Mesenchymal stem cell (in vitro differentiated cells and primary cell): ENCODE data around the gene MIAT.
A peak's percentile ranks its signal among the peaks of the same experiment; 100 is the strongest.

Experiments
- DNase-seq: peaks from one replicate; pipeline ENCODE4 v3.0.0-alpha.2; 2013
- H2AFZ ChIP-seq: one replicate; pipeline ENCODE4 v1.6.1; 2013; ENCODE audit warnings: low read depth, mild to moderate bottlenecking, control low read depth, inconsistent platforms, low read length, moderate library complexity
- H2AK5ac ChIP-seq: 2 replicates; pipeline ENCODE4 v1.6.1; 2013; ENCODE audit warnings: low read length, moderate library complexity, mild to moderate bottlenecking, inconsistent platforms; ENCODE audit not compliant: severe bottlenecking
- H2BK120ac ChIP-seq: one replicate; pipeline ENCODE4 v1.6.1; 2013; ENCODE audit warnings: low read depth, mild to moderate bottlenecking, inconsistent platforms, low read length, moderate library complexity
- H2BK12ac ChIP-seq, 2 experiments: one replicate each; pipeline ENCODE4 v1.6.1; 2013; ENCODE audit warnings: inconsistent platforms in 2 of 2, low read length in 2 of 2, mild to moderate bottlenecking in 2 of 2, moderate library complexity in 2 of 2, control low read depth in 1 of 2
- H2BK15ac ChIP-seq: one replicate; pipeline ENCODE4 v1.6.1; 2013; ENCODE audit warnings: mild to moderate bottlenecking, low read depth, inconsistent platforms; ENCODE audit not compliant: poor library complexity, severe bottlenecking
- H2BK5ac ChIP-seq: 2 replicates; pipeline ENCODE4 v1.6.1; 2013; ENCODE audit warnings: low read depth, mild to moderate bottlenecking, low read length, control low read depth, inconsistent platforms; ENCODE audit not compliant: poor library complexity, severe bottlenecking
- H3K14ac ChIP-seq, 2 experiments: one replicate each; pipeline ENCODE4 v1.6.1; 2013; ENCODE audit warnings: inconsistent platforms in 2 of 2, low read length in 2 of 2, control low read depth in 1 of 2, mild to moderate bottlenecking in 1 of 2, moderate library complexity in 1 of 2
- H3K18ac ChIP-seq, 2 experiments: one replicate each; pipeline ENCODE4 v1.6.1; 2013; ENCODE audit warnings: inconsistent platforms in 2 of 2, low read length in 2 of 2, control low read depth in 1 of 2, low read depth in 1 of 2, mild to moderate bottlenecking in 1 of 2
- H3K23ac ChIP-seq, 2 experiments: one replicate each; pipeline ENCODE4 v1.6.1; 2013; ENCODE audit warnings: inconsistent platforms in 2 of 2, low read length in 2 of 2, mild to moderate bottlenecking in 2 of 2, moderate library complexity in 2 of 2, control low read depth in 1 of 2
- H3K27ac ChIP-seq: 2 replicates; pipeline ENCODE4 v1.5.1; 2013; ENCODE audit warnings: mild to moderate bottlenecking, moderate library complexity, low read length, control low read depth, inconsistent platforms; ENCODE audit not compliant: poor library complexity, severe bottlenecking
- H3K27me3 ChIP-seq, 2 experiments: 2 replicates each; pipeline versions ENCODE4 v1.6.1 to v1.7.0; 2013; ENCODE audit warnings: low read length in 2 of 2, mild to moderate bottlenecking in 2 of 2, moderate library complexity in 2 of 2, control low read depth in 1 of 2, inconsistent platforms in 1 of 2; ENCODE audit not compliant: control insufficient read depth in 1 of 2, insufficient read depth in 1 of 2
- H3K36me3 ChIP-seq, 2 experiments: 2 replicates each; pipeline versions ENCODE4 v1.6.1 to v1.7.0; 2013; ENCODE audit warnings: low read length in 2 of 2, control low read depth in 1 of 2, inconsistent platforms in 1 of 2, low read depth in 1 of 2, mild to moderate bottlenecking in 1 of 2; ENCODE audit not compliant: insufficient read depth in 2 of 2, control insufficient read depth in 1 of 2
- H3K4ac ChIP-seq, 2 experiments: one replicate each; pipeline ENCODE4 v1.6.1; 2013; ENCODE audit warnings: inconsistent platforms in 2 of 2, low read length in 2 of 2, mild to moderate bottlenecking in 2 of 2, moderate library complexity in 2 of 2, control low read depth in 1 of 2, low read depth in 1 of 2
- H3K4me1 ChIP-seq: 2 replicates; pipeline ENCODE4 v1.6.1; 2013; ENCODE audit warnings: low read depth, low read length, control low read depth; ENCODE audit not compliant: control insufficient read depth, insufficient read depth
- H3K4me2 ChIP-seq: 2 replicates; pipeline ENCODE4 v1.6.1; 2013; ENCODE audit warnings: low read length, mild to moderate bottlenecking, inconsistent platforms; ENCODE audit not compliant: poor library complexity, severe bottlenecking
- H3K4me3 ChIP-seq, 2 experiments: 2 replicates each; pipeline versions ENCODE4 v1.5.1 to v1.7.0; 2013; ENCODE audit warnings: low read length in 2 of 2, mild to moderate bottlenecking in 2 of 2, control low read depth in 1 of 2, low read depth in 1 of 2; ENCODE audit not compliant: insufficient read depth in 1 of 2
- H3K79me1 ChIP-seq: replicated peaks from 2 replicates; pipeline ENCODE4 v1.6.1; 2013; ENCODE audit warnings: mild to moderate bottlenecking, control low read depth, low read length, inconsistent platforms; ENCODE audit not compliant: poor library complexity, severe bottlenecking
- H3K9ac ChIP-seq: 2 replicates; pipeline ENCODE4 v1.7.0; 2013; ENCODE audit warnings: mild to moderate bottlenecking, low read length, moderate library complexity
- H3K9me3 ChIP-seq: 2 replicates; pipeline ENCODE4 v1.7.0; 2013; ENCODE audit warnings: mild to moderate bottlenecking, low read length; ENCODE audit not compliant: control insufficient read depth
- H4K8ac ChIP-seq: one replicate; pipeline ENCODE4 v1.6.1; 2013; ENCODE audit warnings: inconsistent platforms, mild to moderate bottlenecking, low read length, moderate library complexity
- H4K91ac ChIP-seq: one replicate; pipeline ENCODE4 v1.6.1; 2013; ENCODE audit warnings: mild to moderate bottlenecking, low read length, inconsistent platforms
- WGBS: methylation state at CpG from one replicate; pipeline ENCODE4 v1.1.7; 2013; ENCODE audit warnings: mixed read lengths; 5-methylcytosine and 5-hydroxymethylcytosine counted together

Gene MIAT

DNA sequence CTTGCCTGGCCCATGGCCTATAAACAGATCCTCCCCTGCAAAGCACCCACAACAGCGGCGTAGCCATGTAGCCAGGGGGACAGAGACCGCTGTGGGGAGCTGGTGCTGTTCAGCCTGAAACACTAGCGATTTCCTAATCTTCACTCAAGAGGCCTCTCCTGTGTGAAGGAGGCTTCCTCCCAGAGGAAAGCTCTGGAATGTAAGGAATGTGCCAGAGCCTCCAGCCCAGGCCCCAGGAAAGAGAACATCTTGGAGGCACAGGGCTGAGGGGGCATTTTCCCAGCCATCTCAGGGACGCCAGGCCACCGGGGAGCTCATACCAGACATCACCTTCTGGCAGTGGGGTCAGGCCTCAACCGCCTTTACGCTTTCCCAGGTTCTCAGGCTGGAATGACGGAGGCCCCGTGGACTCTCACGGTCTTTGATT, 24.0 kb downstream of the MIAT start:
- H3K9me3 ChIP-seq = peaks cover 5% of the 10 kb centered on the region
- H3K36me3 ChIP-seq = peaks cover 3 to 21% of the 10 kb centered on the region in 2 experiments
- H3K4me2 ChIP-seq = no peak overlapping the region
- H3K27me3 ChIP-seq = no peaks in the 10 kb centered on the region
- peak overlapping the region; percentile 60 for H4K91ac ChIP-seq
- H3K9ac ChIP-seq = no peak overlapping the region
- peak; percentile 87 for DNase-seq
- peaks cover 24% of the 10 kb centered on the region for H3K79me1 ChIP-seq
- no peak overlapping the region for H3K14ac ChIP-seq
- no peak overlapping the region for H3K23ac ChIP-seq
- peak overlapping the region; percentile 1 to 60 for H2BK12ac ChIP-seq
- H2AK5ac ChIP-seq = peak overlapping the region; percentile 32
- H2BK120ac ChIP-seq = peak overlapping the region; percentile 93
- peak overlapping the region; percentile 47 for H2BK5ac ChIP-seq
- no peak overlapping the region for H3K4me3 ChIP-seq
- peak overlapping the region; percentile 92 for H3K27ac ChIP-seq
- no peak overlapping the region for H2AFZ ChIP-seq
- peak overlapping the region in 1 of 2 experiments; percentile 59 for H3K4ac ChIP-seq
- H3K4me1 ChIP-seq = peaks cover 21% of the 10 kb centered on the region
- WGBS = 3% methylated on average over 10 of the region's 11 CpGs
- H4K8ac ChIP-seq = peak overlapping the region; percentile 47
- H2BK15ac ChIP-seq = peak overlapping the region; percentile 44
- H3K18ac ChIP-seq = peak overlapping the region; percentile 58 to 92

- peaks cover 32% of the 10 kb centered on the region for H3K79me1 ChIP-seq
- H3K9ac ChIP-seq = no peak overlapping the region
- no peak overlapping the region for H3K4me2 ChIP-seq
- H4K8ac ChIP-seq = peak overlapping the region; percentile 70
- H4K91ac ChIP-seq = no peak overlapping the region
- H3K14ac ChIP-seq = peak overlapping the region in 1 of 2 experiments; percentile 58
- WGBS = 53% methylated on average over 2 of the region's 2 CpGs
- H2BK15ac ChIP-seq = peak overlapping the region; percentile 82
- H2AK5ac ChIP-seq = peak overlapping the region; percentile 60
- H2BK12ac ChIP-seq = peak overlapping the region; percentile 49 to 80
- no peak overlapping the region for H2BK5ac ChIP-seq
- H3K27me3 ChIP-seq = no peaks in the 10 kb centered on the region
- no peak overlapping the region for H3K27ac ChIP-seq
- H2BK120ac ChIP-seq = no peak overlapping the region
- H3K4me1 ChIP-seq = peaks cover 21% of the 10 kb centered on the region
- peak overlapping the region; percentile 41 to 78 for H3K18ac ChIP-seq
- H3K4ac ChIP-seq = no peak overlapping the region
- peaks cover 3 to 21% of the 10 kb centered on the region in 2 experiments for H3K36me3 ChIP-seq
- no peak overlapping the region for H3K23ac ChIP-seq
- H3K9me3 ChIP-seq = peaks cover 5% of the 10 kb centered on the region
- H3K4me3 ChIP-seq = no peak overlapping the region
- H2AFZ ChIP-seq = no peak overlapping the region
- no peak for DNase-seq
Observed at GRCh38 chr22:26684168-26684567, 26.8 kb downstream of the MIAT start.

- H3K4me1 ChIP-seq = peaks cover 11% of the 10 kb centered on the region
- whole genome bisulfite sequencing = 98% methylated on average over 6 of the region's 6 CpGs
- H3K27ac ChIP-seq = no peak overlapping the region
- H3K4me3 ChIP-seq = no peak overlapping the region
- H3K79me1 ChIP-seq = peaks cover 27% of the 10 kb centered on the region
- H2AFZ ChIP-seq = no peak overlapping the region
- H4K8ac ChIP-seq = no peak overlapping the region
- H3K23ac ChIP-seq = no peak overlapping the region
- H2BK12ac ChIP-seq = no peak overlapping the region
- no peak overlapping the region for H2BK5ac ChIP-seq
- no peak overlapping the region for H2BK15ac ChIP-seq
- no peak overlapping the region for H2BK120ac ChIP-seq
- H3K4ac ChIP-seq = no peak overlapping the region
- H3K14ac ChIP-seq = no peak overlapping the region
- no peak overlapping the region for H3K9ac ChIP-seq
- no peak for DNase-seq
- H3K9me3 ChIP-seq = peaks cover 5% of the 10 kb centered on the region
- no peak overlapping the region for H3K4me2 ChIP-seq
- no peak overlapping the region for H4K91ac ChIP-seq
- peaks cover 3 to 15% of the 10 kb centered on the region in 2 experiments for H3K36me3 ChIP-seq
- no peak overlapping the region for H3K18ac ChIP-seq
- no peak overlapping the region for H2AK5ac ChIP-seq
- H3K27me3 ChIP-seq = no peaks in the 10 kb centered on the region
Observed at GRCh38 chr22:26685601-26686000, 28.2 kb downstream of the MIAT start.

GRCh38 chr22:26687439-26687838, 30.1 kb downstream of the MIAT start:
- no peak overlapping the region for H3K4me3 ChIP-seq
- no peak overlapping the region for H2BK5ac ChIP-seq
- H3K27ac ChIP-seq = no peak overlapping the region
- peaks cover 3% of the 10 kb centered on the region for H3K4me1 ChIP-seq
- H4K8ac ChIP-seq = no peak overlapping the region
- H2AFZ ChIP-seq = no peak overlapping the region
- H3K18ac ChIP-seq = no peak overlapping the region
- no peak overlapping the region for H2AK5ac ChIP-seq
- H3K9ac ChIP-seq = no peak overlapping the region
- no peak overlapping the region for H2BK15ac ChIP-seq
- no peak overlapping the region for H3K23ac ChIP-seq
- no peak overlapping the region for H3K14ac ChIP-seq
- no peak overlapping the region for H4K91ac ChIP-seq
- H3K36me3 ChIP-seq = peaks cover 0 to under 1% of the 10 kb centered on the region in 2 experiments
- H3K9me3 ChIP-seq = no peaks in the 10 kb centered on the region
- peaks cover 33% of the 10 kb centered on the region for H3K79me1 ChIP-seq
- H3K4me2 ChIP-seq = no peak overlapping the region
- no peaks in the 10 kb centered on the region for H3K27me3 ChIP-seq
- H2BK12ac ChIP-seq = no peak overlapping the region
- no peak overlapping the region for H3K4ac ChIP-seq
- no peak for DNase-seq
- no peak overlapping the region for H2BK120ac ChIP-seq
